Panc1 (cell line): ENCODE data around the gene ZNF433.

ENCODE experiments used
- CTCF ChIP-seq: fragments of 450-650 bp; IDR thresholded peaks from 2 replicates; pipeline ENCODE4 v1.5.1; 2017; ENCODE audit warnings: mild to moderate bottlenecking
- POLR2AphosphoS5 ChIP-seq: IDR thresholded peaks from 2 replicates; pipeline ENCODE4 v1.6.1; 2012; ENCODE audit warnings: mild to moderate bottlenecking, low read depth, low read length, moderate library complexity
- REST ChIP-seq, 2 experiments: IDR thresholded peaks; 2 replicates each; pipeline ENCODE4 v1.6.1; 2011 to 2012; ENCODE audit warnings: low read depth in 2 of 2, control low read depth in 1 of 2, low read length in 1 of 2, mild to moderate bottlenecking in 1 of 2, moderate library complexity in 1 of 2; ENCODE audit not compliant: insufficient read depth in 1 of 2
- SIN3A ChIP-seq: IDR thresholded peaks from 2 replicates; pipeline ENCODE4 v1.6.1; 2012; ENCODE audit warnings: low read depth, mild to moderate bottlenecking, low read length, moderate library complexity, borderline replicate concordance; ENCODE audit not compliant: insufficient read depth
- TCF7L2 ChIP-seq: IDR thresholded peaks from 2 replicates; pipeline ENCODE4 v1.6.1; 2011; ENCODE audit warnings: mild to moderate bottlenecking, low read depth, low read length, inconsistent platforms

- no peak for TF ChIP-seq CTCF
- no peak for TF ChIP-seq REST (IDR thresholded peaks at IDR 0.05; ENCODE audit: insufficient read depth in 1 of 2, low read depth in 2 of 2, low read length in 1 of 2)
- no peak for TF ChIP-seq POLR2AphosphoS5
- no peak for TF ChIP-seq TCF7L2
- no peak for TF ChIP-seq SIN3A
Observed at GRCh38 chr19:12055784-12056183, 20.3 kb upstream of the ZNF433 start.
